Measurements from ENCODE around the gene IPP.

Gene IPP

DNA sequence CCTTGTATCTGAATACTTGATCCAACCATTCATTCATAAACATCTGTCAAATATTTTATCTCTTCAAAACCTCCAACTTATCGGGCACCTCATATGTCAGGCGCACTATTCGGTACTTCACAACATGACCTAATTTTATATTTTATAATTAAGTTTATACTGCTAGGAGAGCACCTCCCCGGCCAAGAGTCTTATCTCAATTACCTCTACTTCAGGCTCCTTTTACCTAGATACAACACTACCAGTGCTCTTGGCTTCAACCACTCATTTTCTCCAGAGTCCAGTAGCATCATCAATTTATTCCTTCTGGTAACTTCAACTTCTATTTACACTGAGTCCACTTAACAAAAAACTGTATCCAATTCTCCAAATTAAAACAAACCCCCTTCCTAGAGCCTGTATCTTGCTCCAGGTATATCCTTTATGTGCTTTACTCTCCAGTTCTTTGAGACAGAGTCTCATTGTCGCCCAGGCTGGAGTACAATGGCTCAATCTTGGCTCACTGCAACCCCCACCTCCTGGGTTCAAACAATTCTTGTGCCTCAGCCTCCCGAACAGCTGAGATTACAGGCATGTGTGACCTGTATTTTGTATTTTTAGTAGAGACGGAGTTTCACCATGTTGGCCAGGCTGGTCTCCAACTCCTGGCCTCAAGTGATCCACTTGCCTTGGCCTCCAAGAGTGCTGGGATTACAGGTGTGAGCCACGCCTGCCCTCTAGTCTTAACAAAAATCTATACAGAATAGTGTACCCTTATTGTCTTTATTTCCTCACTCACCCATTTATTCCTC lies 82.9 kb downstream of the IPP start:
- Histone ChIP-seq H3K36me3 (ENCODE audit: control insufficient read depth, insufficient read depth, low read length) (peaks cover 45% of the 10 kb centered on the region), H3K9me3 (ENCODE audit: control insufficient read depth, low read length) (no peaks in the 10 kb centered on the region), H3K4me3 (ENCODE audit: extremely low read depth, insufficient read depth, low read length, poor library complexity, severe bottlenecking) (no peak overlapping the region), H3K27ac (ENCODE audit: low read depth, low read length, severe bottlenecking) (no peak overlapping the region), H3K4me1 (ENCODE audit: control insufficient read depth, insufficient read depth, low read length, poor library complexity, severe bottlenecking) (no peaks in the 10 kb centered on the region)
- 84 to 93% methylated on average over 4 of the region's 8 CpGs for WGBS, 2 experiments (ENCODE audit: insufficient coverage in 2 of 2)

DNA sequence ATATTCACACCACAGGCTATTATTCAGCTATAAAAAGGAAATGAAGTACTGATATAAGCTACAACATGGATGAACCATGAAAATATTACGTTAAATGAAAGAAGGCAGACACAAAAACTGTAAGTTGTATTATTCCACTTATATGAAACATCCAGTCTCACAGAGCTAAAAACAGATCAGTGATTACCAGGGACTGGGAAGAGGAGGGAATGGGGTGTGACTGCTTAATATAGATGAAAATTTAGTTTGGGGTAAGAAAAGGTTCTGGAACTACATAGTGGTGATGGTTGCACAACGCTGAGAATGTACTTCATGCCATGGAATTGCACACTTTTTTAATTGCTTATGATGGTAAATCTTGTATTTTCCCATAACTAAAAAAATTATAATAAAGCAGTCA lies 83.6 kb downstream of the IPP start:
- Histone ChIP-seq H3K9me3 (ENCODE audit: control insufficient read depth, low read length) (no peaks in the 10 kb centered on the region), H3K27ac (ENCODE audit: low read depth, low read length, severe bottlenecking) (no peak overlapping the region), H3K4me1 (ENCODE audit: control insufficient read depth, insufficient read depth, low read length, poor library complexity, severe bottlenecking) (no peaks in the 10 kb centered on the region), H3K4me3 (ENCODE audit: extremely low read depth, insufficient read depth, low read length, poor library complexity, severe bottlenecking) (no peak overlapping the region), H3K36me3 (ENCODE audit: control insufficient read depth, insufficient read depth, low read length) (peaks cover 39% of the 10 kb centered on the region)
- 80% methylated on average over 1 of the region's 2 CpGs; no CpG with 5 or more reads in 1 of the 2 experiments for WGBS, 2 experiments (ENCODE audit: insufficient coverage in 2 of 2)

DNA sequence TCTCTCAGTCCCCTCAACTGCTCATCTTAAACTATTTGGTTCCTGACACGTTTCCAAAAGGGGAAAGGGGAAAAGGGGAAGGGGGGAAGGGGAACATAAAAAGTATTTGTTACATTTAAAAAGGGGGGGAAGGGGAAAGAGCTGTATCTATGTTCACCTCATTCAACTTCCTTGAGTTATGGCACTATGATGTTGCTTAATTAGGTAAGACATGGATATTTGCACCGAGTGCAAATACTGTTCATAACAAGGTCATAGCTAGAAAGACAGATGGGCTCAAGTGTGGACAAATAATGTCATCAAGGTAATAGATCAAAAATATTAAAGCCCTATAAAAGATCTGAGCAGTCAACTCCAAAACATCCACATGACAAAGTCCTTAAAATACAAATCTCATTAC lies 90.1 kb downstream of the IPP start:
- WGBS, 2 experiments (ENCODE audit: insufficient coverage in 2 of 2), result no CpG with 5 or more reads among the region's 2 CpGs
- H3K9me3 ChIP-seq (ENCODE audit: control insufficient read depth, low read length), result no peaks in the 10 kb centered on the region
- peaks cover 71% of the 10 kb centered on the region for H3K36me3 ChIP-seq (ENCODE audit: control insufficient read depth, insufficient read depth, low read length)
- H3K4me3 ChIP-seq (ENCODE audit: extremely low read depth, insufficient read depth, low read length, poor library complexity, severe bottlenecking), result no peak overlapping the region
- H3K4me1 ChIP-seq (ENCODE audit: control insufficient read depth, insufficient read depth, low read length, poor library complexity, severe bottlenecking), result no peaks in the 10 kb centered on the region
- H3K27ac ChIP-seq (ENCODE audit: low read depth, low read length, severe bottlenecking), result no peak overlapping the region

DNA sequence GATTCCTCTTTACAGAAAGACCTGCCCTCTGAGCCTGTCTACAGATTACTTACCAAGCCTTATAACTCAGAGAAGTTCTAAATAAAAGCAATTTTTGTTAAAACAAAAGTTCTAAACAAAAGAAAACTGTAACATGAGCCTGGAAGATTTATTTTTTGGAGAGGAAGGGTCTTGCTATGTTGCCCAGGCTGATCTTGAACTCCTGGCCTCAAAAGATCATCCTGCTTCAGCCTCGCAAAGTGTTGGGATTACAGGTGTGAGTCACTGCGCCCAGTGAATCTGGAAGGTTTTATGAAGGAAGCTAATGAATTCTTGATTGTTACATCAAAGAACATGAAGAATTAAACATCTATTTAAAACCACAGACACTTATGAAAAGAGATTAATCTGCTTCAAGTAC lies 91.2 kb downstream of the IPP start:
- H3K27ac ChIP-seq (ENCODE audit: low read depth, low read length, severe bottlenecking), result no peak overlapping the region
- no peak overlapping the region for H3K4me3 ChIP-seq (ENCODE audit: extremely low read depth, insufficient read depth, low read length, poor library complexity, severe bottlenecking)
- H3K9me3 ChIP-seq (ENCODE audit: control insufficient read depth, low read length), result no peaks in the 10 kb centered on the region
- H3K4me1 ChIP-seq (ENCODE audit: control insufficient read depth, insufficient read depth, low read length, poor library complexity, severe bottlenecking), result no peaks in the 10 kb centered on the region
- WGBS, 2 experiments (ENCODE audit: insufficient coverage in 2 of 2), result 89% methylated on average over 1 of the region's 2 CpGs; no CpG with 5 or more reads in 1 of the 2 experiments
- H3K36me3 ChIP-seq (ENCODE audit: control insufficient read depth, insufficient read depth, low read length), result peaks cover 75% of the 10 kb centered on the region

DNA sequence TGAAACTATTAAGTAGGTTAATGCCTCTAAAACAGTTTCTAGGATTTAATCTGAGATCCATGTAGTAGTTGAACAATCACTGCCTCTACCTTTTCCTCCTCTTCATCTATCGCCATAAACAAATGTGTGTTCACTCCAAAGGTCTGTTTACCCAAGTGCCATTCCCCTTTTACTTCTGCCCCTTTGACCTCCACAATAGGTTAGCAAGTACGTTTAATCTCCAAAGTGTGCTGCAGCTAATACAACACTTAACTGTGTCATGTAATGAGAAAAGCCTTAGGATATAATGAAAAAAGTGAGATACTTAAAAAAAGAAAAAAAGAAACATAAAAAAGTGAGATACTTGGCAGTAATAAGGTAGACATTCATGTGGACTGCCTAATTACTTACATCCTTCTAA lies 92.3 kb downstream of the IPP start:
- Histone ChIP-seq H3K4me1 (ENCODE audit: control insufficient read depth, insufficient read depth, low read length, poor library complexity, severe bottlenecking) (no peaks in the 10 kb centered on the region), H3K9me3 (ENCODE audit: control insufficient read depth, low read length) (no peaks in the 10 kb centered on the region), H3K36me3 (ENCODE audit: control insufficient read depth, insufficient read depth, low read length) (peaks cover 84% of the 10 kb centered on the region), H3K27ac (ENCODE audit: low read depth, low read length, severe bottlenecking) (no peak overlapping the region), H3K4me3 (ENCODE audit: extremely low read depth, insufficient read depth, low read length, poor library complexity, severe bottlenecking) (no peak overlapping the region)
- WGBS, 2 experiments (ENCODE audit: insufficient coverage in 2 of 2), result 100% methylated on average over 1 of the region's 2 CpGs

DNA sequence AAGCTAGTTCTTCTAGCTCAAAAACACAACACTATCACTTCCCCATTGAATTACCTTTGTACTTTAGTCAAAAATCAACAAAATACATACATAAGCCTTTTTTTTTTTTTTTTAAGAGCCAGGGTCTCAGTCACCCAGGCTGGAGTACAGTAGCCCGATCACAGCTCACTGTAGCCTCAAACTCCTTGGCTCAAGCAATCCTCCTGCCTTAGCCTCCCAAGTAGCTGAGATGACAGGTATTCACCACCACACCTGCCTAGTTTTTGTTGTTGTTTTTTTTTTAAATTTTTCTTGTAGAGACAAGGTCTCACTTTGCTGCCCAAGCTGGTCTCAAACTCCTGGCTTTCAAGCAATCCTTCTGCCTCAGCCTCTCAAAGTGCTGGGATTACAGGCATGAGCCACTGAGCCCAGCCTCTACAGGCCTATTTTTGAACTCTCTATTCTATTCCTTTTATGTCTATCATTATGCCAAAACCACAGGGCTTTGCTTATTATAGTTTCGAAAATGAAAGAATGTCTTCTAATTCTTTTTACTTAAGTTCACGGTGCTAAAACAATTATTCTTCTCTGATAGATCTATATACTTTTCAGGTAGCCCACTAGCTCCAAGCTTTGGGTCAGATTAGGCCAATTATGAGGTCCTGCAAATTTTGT lies 93.8 kb downstream of the IPP start:
- Histone ChIP-seq H3K27ac (ENCODE audit: low read depth, low read length, severe bottlenecking) (no peak overlapping the region), H3K4me1 (ENCODE audit: control insufficient read depth, insufficient read depth, low read length, poor library complexity, severe bottlenecking) (no peaks in the 10 kb centered on the region), H3K9me3 (ENCODE audit: control insufficient read depth, low read length) (no peaks in the 10 kb centered on the region), H3K4me3 (ENCODE audit: extremely low read depth, insufficient read depth, low read length, poor library complexity, severe bottlenecking) (no peak overlapping the region), H3K36me3 (ENCODE audit: control insufficient read depth, insufficient read depth, low read length) (peaks cover 97% of the 10 kb centered on the region)
- WGBS, 2 experiments (ENCODE audit: insufficient coverage in 2 of 2), result 100% methylated on average over 1 of the region's 3 CpGs; no CpG with 5 or more reads in 1 of the 2 experiments

DNA sequence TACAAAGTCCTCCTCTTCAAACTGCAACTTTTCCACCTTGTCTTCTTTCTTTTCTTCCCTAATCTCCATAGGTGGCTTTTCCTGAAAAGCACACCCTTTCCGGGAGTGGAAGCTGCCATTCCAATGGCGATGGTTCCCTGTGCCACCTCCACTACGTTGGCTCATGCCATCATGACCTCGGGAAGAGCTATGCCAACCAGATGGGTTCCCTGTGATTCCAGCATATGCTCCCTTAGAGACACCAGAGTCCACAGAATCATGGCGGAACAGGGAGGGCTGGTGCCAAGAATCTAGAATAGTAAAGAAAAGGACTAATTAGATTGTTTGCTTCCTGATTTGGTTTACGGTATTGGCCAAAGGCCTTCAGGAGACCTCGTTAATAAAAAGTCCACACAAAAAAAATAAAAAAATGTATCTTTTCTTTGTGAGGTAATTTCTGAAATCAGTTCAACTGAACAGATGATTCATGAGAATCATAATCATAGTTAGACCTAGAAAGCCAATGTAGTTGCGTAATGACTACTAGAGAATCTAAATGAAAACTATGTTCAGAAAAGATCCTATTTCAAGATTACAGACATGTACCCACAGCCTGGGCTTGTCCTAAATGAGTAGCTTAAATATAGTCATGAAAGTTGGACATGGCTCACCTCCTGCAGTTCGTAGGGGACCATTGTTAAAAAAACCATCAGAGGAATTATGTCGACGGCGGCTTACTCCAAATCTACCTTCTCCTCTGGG lies 95.7 kb downstream of the IPP start:
- H3K9me3 ChIP-seq (ENCODE audit: control insufficient read depth, low read length), result no peaks in the 10 kb centered on the region
- WGBS, 2 experiments (ENCODE audit: insufficient coverage in 2 of 2), result 100% methylated on average over 5 to 6 of the region's 12 CpGs
- H3K36me3 ChIP-seq (ENCODE audit: control insufficient read depth, insufficient read depth, low read length), result peaks cover 97% of the 10 kb centered on the region
- H3K27ac ChIP-seq (ENCODE audit: low read depth, low read length, severe bottlenecking), result no peak overlapping the region
- H3K4me1 ChIP-seq (ENCODE audit: control insufficient read depth, insufficient read depth, low read length, poor library complexity, severe bottlenecking), result no peaks in the 10 kb centered on the region
- no peak overlapping the region for H3K4me3 ChIP-seq (ENCODE audit: extremely low read depth, insufficient read depth, low read length, poor library complexity, severe bottlenecking)

Measured in mesodermal cell (in vitro differentiated cells).